COLO668 (cell line): ENCODE measurements around the gene GRIN2A.

ENCODE experiments used
- DNase-seq: peaks from one replicate; lab custom pipeline; 2025; ENCODE audit not compliant: unreplicated experiment; lab: John Stamatoyannopoulos, UW

The GRIN2A gene

DNA sequence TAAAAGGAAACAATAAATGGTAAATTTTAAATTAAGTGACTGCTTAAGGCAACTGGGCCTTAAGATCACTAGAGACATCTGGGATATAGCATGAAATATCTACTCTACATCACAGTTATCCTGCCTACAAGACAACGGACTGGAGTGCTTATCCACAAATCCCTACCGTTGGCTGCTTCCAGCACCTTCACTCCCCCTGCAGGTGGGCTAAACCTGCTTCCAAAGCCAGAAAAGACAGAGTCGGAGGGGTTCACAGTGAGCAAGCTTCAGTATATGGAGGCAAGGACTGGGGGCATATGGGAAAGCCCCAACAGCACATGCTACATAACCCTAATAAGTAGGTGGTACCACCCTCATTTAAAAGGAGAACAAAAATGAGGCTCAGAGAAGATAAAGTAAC is 45.3 kb downstream of the GRIN2A start:
- DNase-seq: no peak

DNA sequence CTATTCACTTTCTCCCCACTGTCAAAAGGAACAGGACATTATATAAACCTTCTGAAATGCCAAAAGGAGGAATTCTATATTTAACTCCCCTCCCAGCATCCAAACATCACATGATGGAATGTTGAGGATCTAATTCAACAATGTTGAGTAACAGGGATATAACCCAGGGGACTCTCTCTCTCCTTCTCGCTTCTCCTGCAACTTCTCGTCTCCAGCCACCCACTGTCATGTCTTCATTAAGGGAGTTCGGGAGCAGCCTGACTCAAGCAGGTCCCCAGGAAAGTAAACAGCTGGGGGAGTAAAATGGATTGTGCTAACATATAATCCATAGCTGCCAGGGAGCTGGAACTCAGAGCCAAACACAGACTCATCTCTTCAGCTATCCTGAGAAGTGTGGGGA is 51.7 kb downstream of the GRIN2A start:
- DNase-seq: no peak

DNA sequence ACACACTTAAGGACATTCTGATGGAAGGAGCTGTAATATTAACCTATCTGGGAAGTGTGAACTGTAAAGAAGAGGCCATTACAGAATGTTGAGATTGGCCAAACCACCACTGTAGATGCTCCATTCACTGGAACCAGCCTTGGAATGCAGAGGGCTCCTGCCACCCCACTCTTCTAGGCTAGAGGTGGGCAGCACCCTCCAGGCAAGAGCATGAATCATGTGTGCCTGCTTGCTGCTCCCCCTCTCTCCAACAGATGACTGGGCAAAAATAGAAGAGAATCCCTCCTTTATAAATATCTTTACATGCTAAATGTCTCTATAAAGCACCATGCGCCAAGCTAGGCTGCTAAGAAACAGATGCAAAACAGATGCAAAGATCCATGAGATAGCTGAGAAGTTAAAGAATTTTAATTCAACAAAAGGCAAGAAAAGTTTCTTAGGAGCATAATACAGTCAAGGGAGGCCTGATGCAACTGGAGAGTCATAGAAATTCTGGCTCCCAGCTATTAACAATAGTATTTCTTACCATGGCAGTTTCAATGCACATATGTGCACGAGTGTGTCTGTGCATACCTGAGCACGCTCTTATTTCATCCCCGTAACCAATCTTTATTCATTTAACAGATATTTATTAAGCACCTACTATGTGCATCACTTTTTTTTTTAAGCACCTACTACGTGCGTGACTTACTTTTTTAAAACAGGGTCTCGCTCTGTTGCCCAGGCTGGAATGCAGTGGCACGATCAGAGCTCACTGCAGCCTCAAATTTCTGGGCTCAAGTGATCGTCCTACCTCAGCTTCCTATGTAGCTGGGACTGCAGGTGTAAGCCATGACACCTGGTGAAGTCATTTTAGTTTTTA is 53.6 kb downstream of the GRIN2A start:
- DNase-seq: no peak

DNA sequence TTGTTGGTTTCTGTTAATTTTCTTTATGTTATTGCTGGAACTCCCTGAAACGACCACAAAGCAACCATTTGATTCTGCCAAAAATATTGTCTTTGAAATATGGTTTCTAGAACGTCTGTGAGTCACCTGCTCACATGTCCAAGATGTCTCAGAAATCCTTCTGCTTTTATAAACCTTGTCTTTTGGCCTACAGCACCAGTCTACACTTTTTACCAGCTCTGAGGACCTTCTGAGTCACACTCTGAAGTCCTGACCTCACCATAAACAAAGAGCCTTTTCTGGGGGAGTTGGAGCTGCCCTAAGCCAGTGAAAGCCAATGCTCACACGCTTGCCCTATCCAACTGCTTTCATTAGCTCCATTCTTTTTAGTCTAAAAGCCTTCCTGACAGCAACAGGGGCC is 55.5 kb downstream of the GRIN2A start:
- no peak for DNase-seq

DNA sequence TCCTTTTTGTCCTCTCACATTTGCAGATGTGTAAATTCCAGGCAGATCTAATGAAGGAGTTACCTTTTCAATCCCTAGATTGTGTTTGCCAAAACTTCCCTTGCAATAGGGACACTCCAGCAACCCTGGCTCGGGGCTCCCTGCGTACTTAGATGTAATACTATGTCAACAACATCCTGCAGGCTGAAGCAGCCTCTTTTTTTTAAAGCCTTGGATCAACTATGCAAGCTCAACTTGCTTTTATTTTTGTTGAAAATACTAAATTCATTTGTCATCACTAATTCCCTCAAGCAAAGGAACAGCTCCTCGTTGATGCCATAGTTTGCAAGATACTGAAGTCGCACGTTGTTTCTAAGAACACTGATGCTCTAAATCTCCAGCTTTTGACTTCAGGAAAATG is 59.1 kb downstream of the GRIN2A start:
- no peak for DNase-seq

DNA sequence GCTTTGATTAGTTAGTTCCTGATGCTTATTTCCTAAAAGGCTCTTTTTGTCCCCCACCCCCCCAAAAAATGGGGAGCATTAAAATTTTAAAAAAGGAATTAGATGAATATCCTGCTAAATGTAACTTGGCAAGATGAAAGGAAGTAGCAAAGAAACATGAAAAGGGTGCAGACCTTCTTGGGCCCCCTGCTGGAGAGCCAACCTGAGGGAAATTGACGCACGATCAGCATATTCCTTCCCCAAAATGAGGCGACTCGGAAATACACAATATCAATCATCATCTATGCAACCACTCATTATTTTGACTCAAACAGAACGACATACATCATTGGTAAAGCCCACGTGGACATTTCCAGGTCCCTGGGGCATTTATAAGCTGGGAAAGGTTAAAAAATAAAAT is 59.7 kb downstream of the GRIN2A start:
- no peak for DNase-seq

DNA sequence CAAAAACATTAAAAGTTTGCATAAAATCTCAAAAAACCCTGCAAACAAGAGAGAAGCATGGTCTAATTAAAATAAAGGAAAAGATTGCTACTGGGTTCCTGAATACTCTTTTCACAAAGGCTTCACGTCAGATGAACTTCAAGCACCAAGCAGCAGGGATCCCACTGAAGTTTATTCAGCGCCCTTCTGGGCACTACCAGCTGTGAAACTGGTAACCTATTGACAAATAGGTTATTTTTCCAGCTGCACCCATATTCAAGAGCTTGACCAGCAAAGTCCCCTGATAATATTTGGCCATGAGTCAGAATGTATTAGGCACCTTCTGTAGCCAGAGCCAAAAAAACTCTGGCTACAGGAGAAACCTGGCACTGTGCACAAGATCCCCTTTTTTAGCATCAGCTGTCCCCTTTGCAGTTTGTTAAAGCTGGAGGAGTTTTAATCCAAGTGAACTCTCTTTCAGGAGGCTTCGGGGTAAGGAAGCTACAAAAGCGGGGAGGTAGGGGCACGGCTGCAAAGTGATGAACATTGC is 60.3 kb downstream of the GRIN2A start:
- DNase-seq: no peak

DNA sequence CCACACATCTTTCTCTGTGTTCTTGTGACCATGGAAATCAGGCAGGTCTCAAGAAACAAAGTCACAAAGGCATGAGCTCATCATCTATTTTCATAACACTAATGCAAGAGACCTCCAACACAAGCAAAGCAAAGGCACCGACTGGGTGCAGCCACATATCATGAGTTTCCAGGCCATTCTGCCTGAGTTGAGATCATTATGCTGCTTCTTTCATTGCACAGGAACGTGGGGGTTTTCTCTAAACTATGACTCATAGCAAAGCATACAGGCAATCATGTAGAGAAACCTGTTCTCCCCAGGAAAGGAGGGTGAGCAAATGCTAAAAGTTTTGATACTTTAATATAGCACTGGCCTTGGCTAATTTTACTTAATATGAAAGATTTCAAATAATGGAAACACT is 60.7 kb downstream of the GRIN2A start:
- no peak for DNase-seq

DNA sequence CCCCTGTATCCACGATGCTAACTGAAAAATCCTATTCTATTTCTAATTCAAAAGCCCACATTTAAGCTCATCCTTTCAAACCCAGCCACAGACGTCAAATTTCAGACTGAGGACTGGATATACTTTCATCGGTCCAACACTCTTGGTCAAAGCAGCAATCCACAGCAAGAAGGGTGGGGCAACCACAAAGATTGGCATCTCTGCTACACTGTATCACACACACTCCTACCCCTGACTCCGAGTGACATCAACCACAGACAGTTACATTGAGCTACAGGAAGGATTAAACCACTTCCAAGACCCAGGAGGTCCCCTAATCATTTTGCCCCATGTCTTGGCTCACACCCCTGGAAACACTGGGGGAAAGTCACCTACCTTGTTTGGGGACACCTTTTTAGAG is 61.3 kb downstream of the GRIN2A start:
- no peak for DNase-seq

DNA sequence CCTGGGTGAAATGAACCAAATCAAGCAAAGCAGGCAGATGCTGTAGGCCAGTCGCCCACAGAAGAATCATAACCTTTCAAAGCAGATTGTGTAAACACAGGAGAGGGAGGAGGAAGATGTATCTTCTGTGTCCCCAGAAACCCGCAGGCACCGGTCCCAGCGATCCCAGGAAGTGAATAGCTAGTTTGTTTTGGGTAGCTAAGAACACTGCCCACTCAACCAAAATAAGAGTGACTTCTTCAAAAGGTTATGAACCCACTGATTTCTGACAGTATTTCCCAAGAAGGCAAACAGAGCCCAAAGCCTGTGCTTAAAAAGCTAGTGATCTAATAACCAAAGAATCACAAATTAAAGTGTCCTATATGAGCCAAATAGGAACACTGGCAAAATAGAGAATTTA is 67.8 kb downstream of the GRIN2A start:
- no peak for DNase-seq

DNA sequence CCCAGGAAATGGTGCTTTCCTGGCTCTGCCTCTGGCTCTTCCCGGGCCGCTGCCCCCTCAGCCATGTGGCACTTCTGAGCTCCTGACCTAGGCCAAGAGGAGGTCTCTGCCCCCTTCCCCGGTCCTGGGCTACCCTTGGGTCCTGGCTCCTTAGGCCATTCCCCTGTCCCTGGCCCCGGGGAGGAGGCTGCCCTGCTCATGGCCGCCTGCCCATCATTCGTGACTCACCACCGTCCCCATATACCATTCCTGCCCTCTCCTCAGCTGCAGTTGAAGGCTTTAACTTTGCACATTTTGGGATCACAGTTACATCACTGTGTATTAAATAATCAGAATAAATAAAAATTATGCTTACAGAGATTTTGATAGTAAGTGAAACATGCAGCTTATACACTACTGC is 69.0 kb downstream of the GRIN2A start:
- no peak for DNase-seq

DNA sequence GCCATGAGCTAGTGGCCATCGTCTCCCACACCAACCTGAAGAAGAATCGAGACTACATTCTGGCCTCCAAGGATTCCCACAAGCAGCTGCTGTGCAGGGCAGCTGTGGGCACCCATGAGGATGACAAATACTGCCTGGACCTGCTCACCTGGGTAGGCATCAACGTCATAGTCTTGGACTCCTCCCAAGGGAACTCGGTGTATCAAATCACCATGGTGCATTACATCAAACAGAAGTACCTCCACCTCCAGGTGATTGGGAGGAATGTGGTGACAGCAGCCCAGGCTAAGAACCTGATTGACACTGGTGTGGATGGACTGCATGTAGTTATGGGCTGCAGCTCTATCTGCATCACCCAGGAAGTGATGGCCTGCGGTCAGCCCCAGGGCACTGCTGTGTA is 70.2 kb downstream of the GRIN2A start:
- no peak for DNase-seq

DNA sequence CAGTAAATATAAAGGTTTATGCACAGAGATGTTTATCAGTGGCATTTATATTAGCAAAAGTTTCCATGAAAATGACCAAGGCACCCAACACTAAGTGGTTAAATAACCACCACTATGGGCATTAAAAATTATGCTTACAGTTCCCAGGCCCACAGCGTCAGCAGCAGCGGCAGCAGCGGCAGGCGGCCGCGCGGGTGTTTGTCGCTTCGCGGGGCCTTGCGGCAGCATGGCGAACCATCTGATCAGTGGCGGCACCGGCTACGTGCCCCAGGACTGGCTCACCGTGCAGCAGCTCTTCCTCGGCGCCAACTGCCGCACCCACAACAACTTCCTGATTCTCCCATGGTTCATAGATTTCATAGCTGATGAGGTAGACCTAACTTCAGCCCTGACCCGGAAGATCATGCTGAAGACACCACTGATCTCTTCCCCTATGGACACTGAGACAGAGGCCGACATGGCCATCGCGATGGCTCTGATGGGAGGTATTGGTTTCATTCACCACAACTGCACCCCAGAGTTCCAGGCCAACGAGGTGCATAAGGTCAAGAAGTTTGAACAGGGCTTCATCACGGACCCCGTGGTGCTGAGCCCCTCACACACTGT is 71.0 kb downstream of the GRIN2A start:
- no peak for DNase-seq

DNA sequence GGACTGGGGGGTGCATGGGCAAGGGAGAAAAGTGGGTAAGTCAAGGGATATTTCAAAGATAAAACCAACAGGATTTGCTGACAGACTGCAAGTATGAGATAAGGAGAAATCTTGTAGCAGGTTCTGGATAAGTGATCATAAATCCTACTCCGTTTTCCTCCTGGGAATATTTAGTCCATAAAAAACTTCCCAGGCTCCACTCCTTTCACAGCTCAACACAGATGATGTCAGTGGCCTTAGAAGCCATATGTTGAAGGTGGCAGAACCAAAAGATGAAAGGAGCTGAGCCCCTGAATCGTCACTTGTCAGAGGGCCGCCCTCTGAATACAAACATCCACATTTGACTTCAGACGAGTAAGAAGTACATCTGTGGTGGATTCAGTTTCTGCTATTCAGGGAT is 71.7 kb downstream of the GRIN2A start:
- DNase-seq: no peak

DNA sequence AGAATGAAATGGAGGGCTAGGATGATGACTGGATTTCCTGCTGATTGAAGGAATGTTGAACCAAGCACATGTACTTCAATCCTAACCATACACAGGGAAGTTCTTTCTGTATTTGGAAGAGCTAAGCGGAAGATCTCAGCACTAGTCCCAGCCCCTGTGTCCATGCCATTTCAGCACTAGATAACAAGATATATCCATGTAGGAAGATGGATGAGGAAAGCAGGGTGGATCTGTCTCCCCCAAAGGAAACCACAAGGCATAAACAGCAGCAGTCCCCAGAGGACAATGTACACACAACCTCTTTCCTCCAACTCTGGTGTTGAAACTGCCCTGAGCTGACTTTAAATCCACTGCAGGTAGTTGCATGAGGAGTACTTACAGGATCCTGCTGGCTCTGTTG is 75.1 kb downstream of the GRIN2A start:
- no peak for DNase-seq

DNA sequence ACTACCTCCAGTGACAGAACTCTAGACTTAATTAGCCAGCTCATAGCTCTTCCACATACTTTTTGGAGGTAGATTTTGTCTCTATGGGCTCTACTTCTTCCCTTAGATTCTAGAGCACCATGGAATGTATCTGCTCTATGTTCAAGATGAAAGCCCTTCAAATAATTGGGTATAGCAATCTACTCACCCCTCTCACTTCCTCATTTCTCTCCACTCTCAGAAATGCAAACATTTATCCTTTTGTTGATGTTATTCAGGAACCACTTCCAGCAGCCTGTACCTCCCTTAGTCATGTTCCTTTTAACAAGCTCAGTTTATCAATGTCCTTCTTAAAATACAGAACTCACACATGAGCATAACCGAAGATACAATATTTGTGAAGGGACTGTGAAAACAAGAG is 78.5 kb downstream of the GRIN2A start:
- DNase-seq: no peak

DNA sequence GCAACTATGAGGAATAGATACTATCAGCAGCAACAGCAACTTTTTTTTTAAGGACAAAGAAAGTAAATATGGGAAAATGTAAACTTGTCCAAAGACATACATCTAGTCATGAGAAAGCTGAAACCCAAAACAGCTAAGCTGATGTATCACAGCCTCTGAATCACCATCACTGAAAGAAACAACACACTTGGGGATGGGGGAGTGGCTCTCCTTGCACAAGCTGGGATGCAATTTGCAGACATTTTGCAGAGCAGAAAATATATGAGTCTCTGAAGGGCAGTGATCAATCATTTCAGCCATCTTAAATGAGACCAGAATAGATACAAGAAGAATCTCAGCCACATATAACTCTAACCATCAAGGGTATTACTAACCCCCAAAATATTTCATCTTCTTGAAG is 79.1 kb downstream of the GRIN2A start:
- DNase-seq: no peak

DNA sequence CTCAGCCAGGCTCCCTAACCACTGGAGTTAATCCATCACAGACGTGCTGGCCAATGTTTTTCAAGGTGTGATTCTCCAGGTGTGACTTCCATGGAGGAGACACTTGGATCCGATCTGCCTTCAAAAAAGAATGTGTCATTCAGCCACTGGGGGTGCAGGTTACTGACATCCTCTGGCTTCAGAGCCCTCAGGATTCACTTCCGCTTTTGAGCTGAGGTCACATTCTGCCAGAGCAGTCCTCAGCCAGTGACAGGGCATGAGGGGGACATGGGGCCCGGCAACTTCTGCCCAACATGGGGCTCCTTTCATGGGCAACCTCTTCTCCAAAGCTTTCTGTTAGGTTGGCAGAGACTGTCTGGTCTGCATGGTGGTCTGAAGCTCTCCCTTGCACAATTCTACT is 81.4 kb downstream of the GRIN2A start:
- no peak for DNase-seq

DNA sequence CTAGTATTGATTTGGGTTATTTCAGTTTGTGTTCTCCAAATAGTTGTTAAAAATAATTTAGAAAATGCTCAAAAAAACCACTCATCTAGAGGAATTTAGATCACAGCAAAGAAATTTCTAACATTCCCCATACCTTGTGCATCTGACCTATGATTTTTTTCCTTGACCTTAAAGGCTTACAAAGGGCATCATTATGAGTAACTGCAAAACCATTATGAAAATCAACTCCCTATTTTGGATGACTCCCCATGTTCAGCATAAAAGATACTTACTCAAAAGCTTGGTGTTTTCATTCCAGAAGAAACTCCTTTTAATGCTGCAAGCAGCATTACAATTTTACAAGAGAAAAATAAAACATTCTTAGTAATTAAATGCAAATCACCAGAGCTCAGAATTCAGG is 83.2 kb downstream of the GRIN2A start:
- no peak for DNase-seq

DNA sequence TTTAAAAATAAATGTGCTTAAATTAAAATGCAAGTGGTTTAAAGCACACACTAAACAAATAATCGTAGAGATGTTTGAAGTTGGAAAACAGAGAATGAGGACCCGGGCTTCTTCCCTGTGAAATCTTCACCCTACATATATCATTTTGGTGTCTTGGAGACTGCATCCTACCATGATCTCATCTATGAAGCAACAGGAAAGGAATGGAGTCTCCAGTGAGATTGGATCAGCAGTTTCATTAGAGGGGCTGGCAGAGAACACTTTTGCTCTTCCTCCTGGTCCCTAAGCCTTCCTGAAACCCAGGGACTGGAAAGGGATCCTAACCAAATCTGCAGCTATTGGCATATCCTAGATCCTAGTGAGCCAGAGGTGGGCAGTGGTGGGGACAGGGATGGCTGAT is 85.0 kb downstream of the GRIN2A start:
- no peak for DNase-seq

DNA sequence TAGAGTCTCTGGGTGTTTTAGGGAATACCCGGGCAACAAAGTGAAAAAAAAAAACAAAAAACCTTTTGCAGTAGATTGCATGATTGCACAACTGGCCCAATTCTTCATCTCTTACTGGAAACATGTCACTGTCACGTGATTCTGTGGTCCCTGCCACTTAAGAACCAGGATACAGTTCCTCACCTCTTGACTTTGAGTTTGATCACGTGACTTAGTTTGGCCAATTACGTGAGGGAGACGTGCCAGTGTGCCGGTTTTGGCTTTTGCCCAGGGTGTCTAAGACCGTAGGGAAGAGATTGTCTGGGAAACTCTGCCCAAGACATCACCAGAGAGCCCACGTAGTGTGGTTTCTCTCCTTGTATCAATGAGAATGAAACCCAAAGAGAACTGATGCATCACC is 88.7 kb downstream of the GRIN2A start:
- no peak for DNase-seq

DNA sequence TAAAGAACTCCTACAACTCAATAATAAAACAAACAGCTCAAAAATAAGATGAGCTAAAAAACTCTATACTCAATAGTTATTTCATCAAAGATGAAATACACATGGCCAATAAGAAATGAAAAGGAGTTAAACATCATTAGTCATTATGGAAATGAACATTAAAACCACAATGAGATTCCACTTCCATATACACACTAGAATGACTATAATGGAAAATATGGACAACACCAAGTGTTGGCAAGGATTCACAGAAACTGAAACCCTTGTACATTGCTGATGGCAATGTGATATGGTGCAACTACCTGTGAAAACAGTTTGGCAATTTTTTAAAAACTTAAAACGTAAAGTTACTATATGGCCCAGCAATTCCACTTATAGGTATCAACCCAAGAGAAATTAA is 91.4 kb downstream of the GRIN2A start:
- DNase-seq: no peak

DNA sequence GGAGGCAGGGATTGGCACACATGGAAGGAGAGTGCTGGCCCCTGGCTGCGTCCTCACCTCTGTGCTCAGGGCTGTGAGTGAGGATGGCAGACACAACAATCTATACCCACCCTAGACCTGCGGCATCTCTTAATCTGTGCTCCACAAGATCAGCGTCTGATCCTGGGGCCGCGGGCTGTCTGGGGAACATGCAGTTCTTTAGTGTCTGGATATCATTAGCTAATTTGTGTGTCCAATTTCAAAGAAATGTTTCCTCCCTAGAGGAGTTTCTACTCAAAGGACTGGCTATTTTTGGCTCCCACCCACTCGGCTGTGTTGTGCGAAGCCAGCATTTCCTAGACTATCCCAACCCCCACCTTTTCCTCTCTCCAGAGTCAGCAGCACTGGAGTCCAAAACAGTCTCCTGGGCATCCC is 93.8 kb downstream of the GRIN2A start:
- DNase-seq: no peak
